Epithelial cell of proximal tubule (primary cell): ENCODE data around the gene POLR2C. TPM values are rescaled to one million over a fixed set of nuclear protein-coding genes. Genes with fewer than 3 reads are reported as not detected.
"Not testable (repeated sequence)": the region's sequence is repeated elsewhere in the genome, so short reads cannot be mapped to it uniquely, and the experiment has no call there.

ENCODE experiments used
- DNase-seq: peaks from one replicate; pipeline ENCODE4 v3.0.0-alpha.2; 2011; ENCODE audit warnings: low read depth
- H3K4me3 ChIP-seq: 2 replicates; pipeline ENCODE4 v1.5.1; 2011; ENCODE audit warnings: low read depth, mild to moderate bottlenecking, low read length
- CTCF ChIP-seq: conservative IDR thresholded peaks from 2 replicates; pipeline ENCODE4 v1.5.1; 2012; ENCODE audit warnings: low read depth, mild to moderate bottlenecking, low read length
- total RNA-seq: library from RNA; depleted of rRNA; stranded (reverse); fragments of >200 nt; gene quantifications from 2 replicates; pipeline ENCODE4 v1.2.3, GENCODE V29; 2015

The POLR2C gene
- total RNA-seq, 1 donor from 2014 or later: 64.5 TPM

- H3K4me3 ChIP-seq: no peak overlapping the region
- no peak for TF ChIP-seq CTCF
- DNase-seq: no peak
These were observed 34.6 kb downstream of the POLR2C start for GRCh38 chr16:57497121-57497520.

GRCh38 chr16:57498031-57498430, 35.6 kb downstream of the POLR2C start:
- DNase-seq: no peak
- TF ChIP-seq CTCF: no peak
- no peak overlapping the region for H3K4me3 ChIP-seq

- DNase-seq, H3K4me3 ChIP-seq: not testable (repeated sequence)
These were observed 37.5 kb downstream of the POLR2C start for GRCh38 chr16:57499941-57500340.

- DNase-seq: no peak
- no peak overlapping the region for H3K4me3 ChIP-seq
- TF ChIP-seq CTCF: no peak
These were observed 38.2 kb downstream of the POLR2C start for GRCh38 chr16:57500578-57501111.

- no peak for TF ChIP-seq CTCF
- no peak overlapping the region for H3K4me3 ChIP-seq
- no peak for DNase-seq
These were observed 39.0 kb downstream of the POLR2C start for GRCh38 chr16:57501492-57501891.

GRCh38 chr16:57502048-57502775, 39.7 kb downstream of the POLR2C start:
- no peak overlapping the region for H3K4me3 ChIP-seq
- no peak for TF ChIP-seq CTCF
- DNase-seq: no peak

GRCh38 chr16:57503366-57503765, 40.9 kb downstream of the POLR2C start:
- no peak overlapping the region for H3K4me3 ChIP-seq
- TF ChIP-seq CTCF: no peak
- no peak for DNase-seq
